HepG2 (cell line): ENCODE results near the gene MRPL2. TPM values are rescaled to one million over a fixed set of nuclear protein-coding genes. Genes with fewer than 3 reads are reported as not detected.

Experiments used
- BCL6 ChIP-seq: IDR thresholded peaks from 2 replicates; pipeline ENCODE4 v1.6.1; 2016; ENCODE audit warnings: missing genetic modification reagents, missing compliant biosample characterization
- CSRNP1 ChIP-seq: sonication (generic); formaldehyde crosslinking; IDR thresholded peaks from 2 replicates; pipeline ENCODE4 v1.8.1; 2023; ENCODE audit warnings: mild to moderate bottlenecking, missing genetic modification reagents
- GATAD1 ChIP-seq: IDR thresholded peaks from 2 replicates; pipeline ENCODE4 v1.6.1; 2016; ENCODE audit warnings: missing genetic modification reagents, missing compliant biosample characterization
- PATZ1 ChIP-seq: sonication (generic); formaldehyde crosslinking; IDR thresholded peaks from 2 replicates; pipeline ENCODE4 v1.4.0; 2020; ENCODE audit warnings: missing genetic modification reagents
- TP53 ChIP-seq: sonication (generic); formaldehyde crosslinking; conservative IDR thresholded peaks from 2 replicates; pipeline ENCODE4 v1.4.0; 2020; ENCODE audit warnings: missing genetic modification reagents
- ZFP82 ChIP-seq: sonication (generic); formaldehyde crosslinking; IDR thresholded peaks from 2 replicates; pipeline ENCODE4 v1.5.1; 2020; ENCODE audit warnings: mild to moderate bottlenecking, missing genetic modification reagents, borderline replicate concordance
- ZNF205 ChIP-seq: IDR thresholded peaks from 2 replicates; pipeline ENCODE4 v1.6.1; 2018; ENCODE audit warnings: missing biosample characterization, missing genetic modification reagents
- ZNF83 ChIP-seq: sonication (generic); formaldehyde crosslinking; IDR thresholded peaks from 2 replicates; pipeline ENCODE4 v1.4.0; 2020; ENCODE audit warnings: missing genetic modification reagents, mild to moderate bottlenecking, borderline replicate concordance
- polyA plus RNA-seq, 8 experiments: library from polyadenylated mRNA; depleted of rRNA in 3 of 8; stranded (reverse) in 7 of 8; unstranded in 1 of 8; fragments of >200 nt; fragmentation: Illumina TruSeq in 4 of 8; extraction: Trizol in 4 of 8; gene quantifications; 2 replicates each; pipeline versions ENCODE4 v1.2.1 to v1.2.3, GENCODE V29; 2011 to 2016; ENCODE audit warnings: low read depth in 4 of 8, missing spikeins in 1 of 8, mixed read lengths in 1 of 8; ENCODE audit not compliant: insufficient read depth in 1 of 8
- total RNA-seq, 5 experiments: library from RNA; depleted of rRNA; stranded (reverse); fragments of >200 nt; fragmentation: Illumina TruSeq; extraction: Trizol; gene quantifications; 2 replicates each; pipeline ENCODE4 v1.2.3, GENCODE V29; 2016; ENCODE audit warnings: low read depth in 1 of 5
- TF ChIP-seq, protein P1 (sequence below), 2 experiments: fragments of 450-650 bp in 1 of 2; sonication (generic) in 1 of 2; formaldehyde crosslinking in 1 of 2; IDR thresholded peaks; 2 replicates each; pipeline versions ENCODE4 v1.6.1 to v1.8.0; 2016 to 2022; ENCODE audit warnings: antibody characterized with exemption in 1 of 2, mild to moderate bottlenecking in 1 of 2, missing genetic modification reagents in 1 of 2
- TF ChIP-seq, protein P2 (sequence below): sonication (generic); formaldehyde crosslinking; IDR thresholded peaks from 2 replicates; pipeline ENCODE4 v1.4.0; 2020; ENCODE audit warnings: missing genetic modification reagents
- TF ChIP-seq, protein P3 (sequence below): sonication (generic); formaldehyde crosslinking; IDR thresholded peaks from 2 replicates; pipeline ENCODE4 v1.8.1; 2022; ENCODE audit warnings: mild to moderate bottlenecking, missing genetic modification reagents

The MRPL2 gene
- total and polyA plus RNA-seq, 2 of the 13 experiments (the other 11 are each of a cell fraction or from before 2014, with no cell fraction given) = 56.8 to 65.6 TPM

DNA sequence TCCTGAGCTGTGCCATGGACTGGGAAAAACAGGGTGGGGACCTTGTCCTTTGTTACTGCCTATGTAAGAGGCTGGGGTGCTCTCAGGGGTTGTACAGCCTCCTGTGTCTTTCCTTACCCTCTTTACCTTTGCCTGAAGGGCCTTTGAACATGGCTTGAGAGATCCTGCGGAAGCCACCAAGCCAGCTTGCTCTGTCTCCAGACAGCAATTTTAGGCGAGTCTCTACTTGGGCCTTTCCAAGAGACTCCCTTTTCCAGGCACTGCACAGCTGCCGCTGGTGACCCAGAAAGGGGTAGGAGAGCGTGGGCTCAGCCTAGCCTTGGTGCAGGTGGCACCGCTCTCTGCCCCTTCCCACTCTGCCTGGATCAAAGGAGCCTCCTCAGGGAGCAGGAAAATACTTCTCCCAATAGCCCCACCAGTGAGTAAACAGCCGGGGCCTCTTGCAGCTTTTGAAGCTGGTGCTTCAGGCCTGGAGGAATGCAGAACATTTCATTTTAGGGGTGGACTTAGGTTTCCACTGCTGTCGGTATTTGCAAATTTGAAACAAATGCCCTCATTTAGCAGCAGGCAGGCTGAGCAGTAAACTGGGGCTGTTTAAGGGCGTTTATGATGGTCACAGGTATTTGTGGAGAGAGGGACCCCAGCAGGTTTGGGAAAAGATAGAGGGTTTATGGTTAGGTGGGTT is 30.8 kb upstream of the MRPL2 start (continued):
- TF ChIP-seq ZNF205 (CRISPR knock-in tag) (no peak; the same call in 1 of the 2 replicates), ZFP82 (no peak), BCL6 (CRISPR knock-in tag) (peak; percentile 79), CSRNP1 (0 out of 2 replicates have a peak, but pooled peaks have one; percentile 33), ZNF83 (CRISPR knock-in tag) (peak; percentile 67; the same call in 1 of the 2 replicates), TP53 (CRISPR knock-in tag) (0 out of 2 replicates have a peak, but pooled peaks have one; percentile 32), GATAD1 (peak; percentile 53; the same call in 1 of the 2 replicates), PATZ1 (CRISPR knock-in tag) (peak; percentile 98)
- TF ChIP-seq, protein P1, sequence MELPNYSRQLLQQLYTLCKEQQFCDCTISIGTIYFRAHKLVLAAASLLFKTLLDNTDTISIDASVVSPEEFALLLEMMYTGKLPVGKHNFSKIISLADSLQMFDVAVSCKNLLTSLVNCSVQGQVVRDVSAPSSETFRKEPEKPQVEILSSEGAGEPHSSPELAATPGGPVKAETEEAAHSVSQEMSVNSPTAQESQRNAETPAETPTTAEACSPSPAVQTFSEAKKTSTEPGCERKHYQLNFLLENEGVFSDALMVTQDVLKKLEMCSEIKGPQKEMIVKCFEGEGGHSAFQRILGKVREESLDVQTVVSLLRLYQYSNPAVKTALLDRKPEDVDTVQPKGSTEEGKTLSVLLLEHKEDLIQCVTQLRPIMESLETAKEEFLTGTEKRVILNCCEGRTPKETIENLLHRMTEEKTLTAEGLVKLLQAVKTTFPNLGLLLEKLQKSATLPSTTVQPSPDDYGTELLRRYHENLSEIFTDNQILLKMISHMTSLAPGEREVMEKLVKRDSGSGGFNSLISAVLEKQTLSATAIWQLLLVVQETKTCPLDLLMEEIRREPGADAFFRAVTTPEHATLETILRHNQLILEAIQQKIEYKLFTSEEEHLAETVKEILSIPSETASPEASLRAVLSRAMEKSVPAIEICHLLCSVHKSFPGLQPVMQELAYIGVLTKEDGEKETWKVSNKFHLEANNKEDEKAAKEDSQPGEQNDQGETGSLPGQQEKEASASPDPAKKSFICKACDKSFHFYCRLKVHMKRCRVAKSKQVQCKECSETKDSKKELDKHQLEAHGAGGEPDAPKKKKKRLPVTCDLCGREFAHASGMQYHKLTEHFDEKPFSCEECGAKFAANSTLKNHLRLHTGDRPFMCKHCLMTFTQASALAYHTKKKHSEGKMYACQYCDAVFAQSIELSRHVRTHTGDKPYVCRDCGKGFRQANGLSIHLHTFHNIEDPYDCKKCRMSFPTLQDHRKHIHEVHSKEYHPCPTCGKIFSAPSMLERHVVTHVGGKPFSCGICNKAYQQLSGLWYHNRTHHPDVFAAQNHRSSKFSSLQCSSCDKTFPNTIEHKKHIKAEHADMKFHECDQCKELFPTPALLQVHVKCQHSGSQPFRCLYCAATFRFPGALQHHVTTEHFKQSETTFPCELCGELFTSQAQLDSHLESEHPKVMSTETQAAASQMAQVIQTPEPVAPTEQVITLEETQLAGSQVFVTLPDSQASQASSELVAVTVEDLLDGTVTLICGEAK (IDR thresholded peaks at IDR 0.05) = no peak
- TF ChIP-seq, protein P1 (CRISPR knock-in tag; IDR thresholded peaks at IDR 0.05) = peak; percentile 42; the same call in 1 of the 2 replicates
- TF ChIP-seq, protein P2, sequence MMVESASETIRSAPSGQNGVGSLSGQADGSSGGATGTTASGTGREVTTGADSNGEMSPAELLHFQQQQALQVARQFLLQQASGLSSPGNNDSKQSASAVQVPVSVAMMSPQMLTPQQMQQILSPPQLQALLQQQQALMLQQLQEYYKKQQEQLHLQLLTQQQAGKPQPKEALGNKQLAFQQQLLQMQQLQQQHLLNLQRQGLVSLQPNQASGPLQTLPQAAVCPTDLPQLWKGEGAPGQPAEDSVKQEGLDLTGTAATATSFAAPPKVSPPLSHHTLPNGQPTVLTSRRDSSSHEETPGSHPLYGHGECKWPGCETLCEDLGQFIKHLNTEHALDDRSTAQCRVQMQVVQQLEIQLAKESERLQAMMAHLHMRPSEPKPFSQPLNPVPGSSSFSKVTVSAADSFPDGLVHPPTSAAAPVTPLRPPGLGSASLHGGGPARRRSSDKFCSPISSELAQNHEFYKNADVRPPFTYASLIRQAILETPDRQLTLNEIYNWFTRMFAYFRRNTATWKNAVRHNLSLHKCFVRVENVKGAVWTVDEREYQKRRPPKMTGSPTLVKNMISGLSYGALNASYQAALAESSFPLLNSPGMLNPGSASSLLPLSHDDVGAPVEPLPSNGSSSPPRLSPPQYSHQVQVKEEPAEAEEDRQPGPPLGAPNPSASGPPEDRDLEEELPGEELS (CRISPR knock-in tag) = peak; percentile 96
- TF ChIP-seq, protein P3, sequence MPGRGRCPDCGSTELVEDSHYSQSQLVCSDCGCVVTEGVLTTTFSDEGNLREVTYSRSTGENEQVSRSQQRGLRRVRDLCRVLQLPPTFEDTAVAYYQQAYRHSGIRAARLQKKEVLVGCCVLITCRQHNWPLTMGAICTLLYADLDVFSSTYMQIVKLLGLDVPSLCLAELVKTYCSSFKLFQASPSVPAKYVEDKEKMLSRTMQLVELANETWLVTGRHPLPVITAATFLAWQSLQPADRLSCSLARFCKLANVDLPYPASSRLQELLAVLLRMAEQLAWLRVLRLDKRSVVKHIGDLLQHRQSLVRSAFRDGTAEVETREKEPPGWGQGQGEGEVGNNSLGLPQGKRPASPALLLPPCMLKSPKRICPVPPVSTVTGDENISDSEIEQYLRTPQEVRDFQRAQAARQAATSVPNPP (CRISPR knock-in tag) = no peak; the same call in 1 of the 2 replicates
